Nephron progenitor cell (in vitro differentiated cells): ENCODE data around the gene NSMCE4A.

Experiments used
- DNase-seq: peaks from one replicate; pipeline ENCODE4 v3.0.0; 2021
- H3K27ac Mint-ChIP-seq: 2 replicates; pipeline ENCODE4 v1.8.0; 2021; ENCODE audit warnings: mild to moderate bottlenecking, moderate library complexity, mixed read lengths
- H3K27me3 Mint-ChIP-seq: 2 replicates; pipeline ENCODE4 v1.8.0; 2021; ENCODE audit warnings: mild to moderate bottlenecking, low read depth, mixed read lengths; ENCODE audit not compliant: poor library complexity
- H3K36me3 Mint-ChIP-seq: 2 replicates; pipeline ENCODE4 v1.8.0; 2021; ENCODE audit warnings: low read depth, mixed read lengths
- H3K4me1 Mint-ChIP-seq: 2 replicates; pipeline ENCODE4 v1.8.0; 2021; ENCODE audit warnings: mixed read lengths
- H3K4me3 Mint-ChIP-seq: 2 replicates; pipeline ENCODE4 v1.8.0; 2021; ENCODE audit warnings: mild to moderate bottlenecking, moderate library complexity, mixed read lengths
- H3K9me3 Mint-ChIP-seq: 2 replicates; pipeline ENCODE4 v1.8.0; 2021; ENCODE audit warnings: mild to moderate bottlenecking, moderate library complexity, mixed read lengths
- CTCF ChIP-seq: fragments of 200-600 bp; sonication (generic); IDR thresholded peaks from 2 replicates; pipeline ENCODE4 v1.5.0; 2021; ENCODE audit warnings: antibody characterized with exemption

Gene NSMCE4A

GRCh38 chr10:121949049-121949448 is 26.0 kb downstream of the NSMCE4A start:
- TF ChIP-seq CTCF: no peak
- H3K4me1 Mint-ChIP-seq: peaks cover 14% of the 10 kb centered on the region
- peaks cover 3% of the 10 kb centered on the region for H3K27me3 Mint-ChIP-seq
- no peaks in the 10 kb centered on the region for H3K9me3 Mint-ChIP-seq
- H3K36me3 Mint-ChIP-seq: peaks cover 35% of the 10 kb centered on the region
- H3K4me3 Mint-ChIP-seq: no peak overlapping the region
- no peak for DNase-seq
- H3K27ac Mint-ChIP-seq: no peak overlapping the region

- Mint-ChIP-seq H3K27me3 (no peaks in the 10 kb centered on the region), H3K4me1 (peaks cover 14% of the 10 kb centered on the region), H3K9me3 (no peaks in the 10 kb centered on the region), H3K27ac (no peak overlapping the region), H3K36me3 (peaks cover 25% of the 10 kb centered on the region), H3K4me3 (no peak overlapping the region)
- DNase-seq: no peak
- TF ChIP-seq CTCF: no peak
Observed at GRCh38 chr10:121947343-121948330, 27.4 kb downstream of the NSMCE4A start.

GRCh38 chr10:121942749-121943416 is 32.1 kb downstream of the NSMCE4A start:
- Mint-ChIP-seq H3K27me3 (peaks cover 6% of the 10 kb centered on the region), H3K36me3 (peaks cover 30% of the 10 kb centered on the region), H3K27ac (no peak overlapping the region), H3K9me3 (peaks cover 31% of the 10 kb centered on the region), H3K4me1 (no peaks in the 10 kb centered on the region), H3K4me3 (no peak overlapping the region)
- no peak for DNase-seq
- no peak for TF ChIP-seq CTCF

GRCh38 chr10:121941532-121941931 is 33.5 kb downstream of the NSMCE4A start:
- TF ChIP-seq CTCF: no peak
- Mint-ChIP-seq H3K9me3 (peaks cover 42% of the 10 kb centered on the region), H3K4me1 (no peaks in the 10 kb centered on the region), H3K36me3 (peaks cover 40% of the 10 kb centered on the region), H3K4me3 (no peak overlapping the region), H3K27me3 (peaks cover 6% of the 10 kb centered on the region), H3K27ac (no peak overlapping the region)
- DNase-seq: no peak

- Mint-ChIP-seq H3K27me3 (peaks cover 3% of the 10 kb centered on the region), H3K27ac (no peak overlapping the region), H3K4me1 (peaks cover 8% of the 10 kb centered on the region), H3K4me3 (no peak overlapping the region), H3K9me3 (peaks cover 65% of the 10 kb centered on the region), H3K36me3 (peaks cover 82% of the 10 kb centered on the region)
- DNase-seq: no peak
- no peak for TF ChIP-seq CTCF
Observed at GRCh38 chr10:121936295-121936694, 38.7 kb downstream of the NSMCE4A start.
